Measurements from ENCODE around the gene YPEL3.

Gene YPEL3

GRCh38 chr16:30064729-30065101 lies 31.3 kb downstream of the YPEL3 start:
- no peak for DNase-seq (ENCODE audit: extremely low spot score)
- TF ChIP-seq CTCF (IDR thresholded peaks at IDR 0.05; ENCODE audit: control extremely low read depth, extremely low read depth, low read depth, missing control alignments) = no peak
- CTCF ChIA-PET = interaction anchor here (1.2 to 3.2 kb wide), 4 partner anchors 10 to 27 kb away, joined by 3 to 21 read pairs (median 10); partner anchors contain the start of gene TBX6
- POLR2A ChIA-PET = interaction anchor here (1.3 to 1.5 kb wide), 4 partner anchors 11 to 121 kb away, joined by 3 to 13 read pairs (median 8); partner anchors contain the start of genes PPP4C and TBX6

GRCh38 chr16:30063893-30064728 lies 31.9 kb downstream of the YPEL3 start:
- CTCF ChIA-PET = interaction anchor here (0.9 to 3.2 kb wide), 8 partner anchors 9 to 373 kb away, joined by 3 to 21 read pairs (median 6); partner anchors contain the start of gene TBX6
- DNase-seq (ENCODE audit: extremely low spot score) = peak; percentile 85
- POLR2A ChIA-PET = interaction anchor here (1.5 kb wide), 1 partner anchor 121 kb away, joined by 4 read pairs; no protein-coding TSS in a partner anchor
- peak; percentile 48 for TF ChIP-seq CTCF (IDR thresholded peaks at IDR 0.05; ENCODE audit: control extremely low read depth, extremely low read depth, low read depth, missing control alignments)

GRCh38 chr16:30063278-30063892 lies 32.6 kb downstream of the YPEL3 start:
- ChIA-PET CTCF (interaction anchor here (0.9 to 1.6 kb wide), 4 partner anchors 8 to 372 kb away, joined by 3 to 11 read pairs (median 4); no protein-coding TSS in a partner anchor), POLR2A (no interaction called here)
- no peak for TF ChIP-seq CTCF (IDR thresholded peaks at IDR 0.05; ENCODE audit: control extremely low read depth, extremely low read depth, low read depth, missing control alignments)
- no peak for DNase-seq (ENCODE audit: extremely low spot score)

- no peak for TF ChIP-seq CTCF (IDR thresholded peaks at IDR 0.05; ENCODE audit: control extremely low read depth, extremely low read depth, low read depth, missing control alignments)
- CTCF ChIA-PET = interaction anchor here (0.6 to 1.1 kb wide), 2 partner anchors 13 to 31 kb away, joined by 3 to 4 read pairs; partner anchors contain the start of gene TBX6
- DNase-seq (ENCODE audit: extremely low spot score) = no peak
- POLR2A ChIA-PET = no interaction called here
Observed at GRCh38 chr16:30060836-30061554, 35.0 kb downstream of the YPEL3 start.

- no peak for TF ChIP-seq CTCF (IDR thresholded peaks at IDR 0.05; ENCODE audit: control extremely low read depth, extremely low read depth, low read depth, missing control alignments)
- ChIA-PET POLR2A (no interaction called here), CTCF (interaction anchor here (0.7 kb wide), 1 partner anchor 256 kb away, joined by 3 read pairs; no protein-coding TSS in a partner anchor)
- DNase-seq (ENCODE audit: extremely low spot score) = no peak
Observed at GRCh38 chr16:30060346-30060745, 35.7 kb downstream of the YPEL3 start.
